NCI-H1436 treated with DMSO at 0.1 percent for 48 hours (cell line): ENCODE data around the gene BCL6B.
A peak's percentile ranks its signal among the peaks of the same experiment; 100 is the strongest.
"Not testable (repeated sequence)": the region's sequence is repeated elsewhere in the genome, so short reads cannot be mapped to it uniquely, and the experiment has no call there.

Source experiments
- DNase-seq: peaks from one replicate; lab custom pipeline; 2025; lab: John Stamatoyannopoulos, UW

Gene BCL6B

DNA sequence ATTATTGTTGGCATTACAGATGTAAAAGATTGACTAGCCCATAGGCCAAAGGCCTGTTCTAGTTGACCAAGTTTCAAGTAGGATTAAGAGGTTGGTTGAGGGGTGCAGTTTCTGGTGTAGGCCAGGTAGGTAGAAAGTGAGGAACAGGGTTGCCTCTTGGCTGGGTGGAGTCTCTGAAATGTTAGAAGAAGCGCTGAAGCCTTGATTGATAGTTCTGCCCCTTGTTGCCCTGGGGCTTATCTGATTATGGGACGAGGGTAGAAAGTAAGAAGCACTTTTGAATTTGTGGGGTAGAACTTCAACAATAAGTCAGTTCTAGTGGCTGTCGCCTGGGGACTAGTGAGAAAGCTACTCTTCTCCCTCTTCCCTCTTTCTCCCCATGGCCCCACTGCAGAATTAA lies 6.2 kb downstream of the BCL6B start:
- DNase-seq = no peak

- no peak for DNase-seq
Measured at GRCh38 chr17:7029659-7030058, 6.8 kb downstream of the BCL6B start.

DNA sequence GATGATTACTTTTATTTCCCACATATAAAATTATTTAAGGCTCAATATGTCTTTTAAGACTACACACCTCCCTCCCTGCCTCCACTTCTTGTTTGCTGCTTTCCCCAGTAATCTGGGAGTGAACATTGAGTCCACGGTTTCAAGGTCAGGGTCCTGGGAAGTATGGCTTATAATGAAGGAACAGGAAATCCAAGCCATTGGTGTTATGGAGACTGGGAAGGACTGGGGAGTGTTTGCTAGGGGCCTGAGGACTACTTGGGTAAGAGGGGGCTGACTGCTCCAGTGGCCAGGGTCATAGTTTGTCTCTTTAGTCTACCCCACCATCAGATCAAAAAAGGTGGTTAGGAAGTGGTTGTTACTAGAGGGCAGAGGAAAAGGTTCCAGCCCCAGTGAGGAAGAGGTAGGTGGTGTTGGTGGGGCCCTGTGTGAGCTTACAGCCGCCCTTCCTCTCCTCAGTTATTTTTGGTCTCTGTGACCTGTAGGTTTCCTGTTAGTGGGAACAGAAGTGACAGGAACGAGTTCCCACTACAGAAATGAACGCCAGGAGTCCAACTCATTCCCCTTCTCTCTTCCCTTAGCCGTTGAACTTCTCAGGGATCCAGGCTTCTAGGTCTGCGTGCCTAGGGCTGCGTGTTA lies 12.2 kb downstream of the BCL6B start:
- no peak for DNase-seq

DNA sequence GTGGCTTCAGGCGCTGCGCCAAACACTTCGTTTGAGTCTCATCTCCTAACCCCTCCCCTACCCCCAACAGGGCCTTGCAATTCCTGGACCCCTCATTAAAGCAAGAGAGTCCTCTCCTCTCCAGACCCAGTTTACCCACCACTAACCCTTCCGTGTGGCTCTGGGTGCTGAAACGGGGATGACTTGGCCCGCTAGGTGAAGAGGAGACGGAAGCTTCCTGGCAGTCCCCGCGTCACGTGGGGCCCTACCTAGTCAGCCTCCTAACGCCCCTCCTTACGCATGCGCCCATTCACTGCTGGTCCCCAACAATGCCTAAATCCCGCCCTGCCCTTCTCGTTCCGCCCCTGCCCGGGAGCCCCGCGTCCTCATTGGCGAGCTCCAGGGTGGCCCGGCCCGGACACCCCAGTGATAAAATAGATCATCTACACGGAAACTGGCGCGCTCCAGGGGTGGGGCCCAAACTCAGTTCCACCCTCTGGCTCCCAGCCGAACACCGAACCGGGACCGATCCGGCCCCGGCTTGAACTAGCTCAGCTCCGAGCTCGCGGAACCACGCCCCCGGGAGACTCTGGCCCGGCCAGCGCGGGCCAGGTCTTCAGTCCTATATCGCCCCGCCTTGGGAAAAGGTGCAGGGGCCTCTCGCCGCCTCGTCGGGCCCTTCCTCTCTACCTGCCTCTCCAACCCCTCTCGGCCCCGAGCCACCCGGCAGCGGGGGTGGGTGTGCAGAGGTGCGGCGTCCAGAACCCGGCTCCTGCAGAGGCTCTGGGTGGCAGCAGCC lies 12.9 kb downstream of the BCL6B start, which contains the start of gene SLC16A13:
Gene SLC16A13, plus strand, starts transcription at position 425 of the 778 bp plus-strand sequence. CDS start 368 bp downstream, outside the sequence.
- peak; percentile 85 for DNase-seq

DNA sequence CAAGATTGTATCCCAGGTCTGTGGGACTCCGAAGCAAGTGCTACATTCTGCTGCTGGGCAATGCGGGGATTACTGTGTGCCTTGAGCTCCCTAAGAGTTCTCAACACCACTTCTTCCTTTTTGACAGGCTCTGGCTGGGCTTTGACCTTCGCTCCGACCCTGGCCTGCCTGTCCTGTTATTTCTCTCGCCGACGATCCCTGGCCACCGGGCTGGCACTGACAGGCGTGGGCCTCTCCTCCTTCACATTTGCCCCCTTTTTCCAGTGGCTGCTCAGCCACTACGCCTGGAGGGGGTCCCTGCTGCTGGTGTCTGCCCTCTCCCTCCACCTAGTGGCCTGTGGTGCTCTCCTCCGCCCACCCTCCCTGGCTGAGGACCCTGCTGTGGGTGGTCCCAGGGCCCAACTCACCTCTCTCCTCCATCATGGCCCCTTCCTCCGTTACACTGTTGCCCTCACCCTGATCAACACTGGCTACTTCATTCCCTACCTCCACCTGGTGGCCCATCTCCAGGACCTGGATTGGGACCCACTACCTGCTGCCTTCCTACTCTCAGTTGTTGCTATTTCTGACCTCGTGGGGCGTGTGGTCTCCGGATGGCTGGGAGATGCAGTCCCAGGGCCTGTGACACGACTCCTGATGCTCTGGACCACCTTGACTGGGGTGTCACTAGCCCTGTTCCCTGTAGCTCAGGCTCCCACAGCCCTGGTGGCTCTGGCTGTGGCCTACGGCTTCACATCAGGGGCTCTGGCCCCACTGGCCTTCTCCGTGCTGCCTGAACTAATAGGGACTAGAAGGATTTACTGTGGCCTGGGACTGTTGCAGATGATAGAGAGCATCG lies 15.4 kb downstream of the BCL6B start:
- DNase-seq = no peak

DNA sequence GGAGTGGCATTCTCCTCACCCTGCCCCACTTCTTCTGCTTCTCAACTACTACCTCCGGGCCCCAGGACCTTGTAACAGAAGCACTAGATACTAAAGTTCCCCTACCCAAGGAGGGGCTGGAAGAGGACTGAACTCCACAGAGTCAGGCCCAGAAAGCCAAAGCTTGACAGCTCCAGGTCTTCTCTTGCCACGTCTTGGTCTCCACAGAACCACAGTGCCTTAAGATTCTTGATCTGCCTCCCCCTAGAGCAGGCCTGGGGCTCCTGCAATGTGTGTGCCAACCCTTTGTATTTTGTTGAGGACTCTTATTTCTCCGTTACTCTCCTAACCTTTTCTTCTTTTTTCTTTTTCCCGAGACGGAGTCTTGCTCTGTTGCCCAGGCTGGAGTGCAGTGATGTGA lies 17.0 kb downstream of the BCL6B start:
- no peak for DNase-seq

DNA sequence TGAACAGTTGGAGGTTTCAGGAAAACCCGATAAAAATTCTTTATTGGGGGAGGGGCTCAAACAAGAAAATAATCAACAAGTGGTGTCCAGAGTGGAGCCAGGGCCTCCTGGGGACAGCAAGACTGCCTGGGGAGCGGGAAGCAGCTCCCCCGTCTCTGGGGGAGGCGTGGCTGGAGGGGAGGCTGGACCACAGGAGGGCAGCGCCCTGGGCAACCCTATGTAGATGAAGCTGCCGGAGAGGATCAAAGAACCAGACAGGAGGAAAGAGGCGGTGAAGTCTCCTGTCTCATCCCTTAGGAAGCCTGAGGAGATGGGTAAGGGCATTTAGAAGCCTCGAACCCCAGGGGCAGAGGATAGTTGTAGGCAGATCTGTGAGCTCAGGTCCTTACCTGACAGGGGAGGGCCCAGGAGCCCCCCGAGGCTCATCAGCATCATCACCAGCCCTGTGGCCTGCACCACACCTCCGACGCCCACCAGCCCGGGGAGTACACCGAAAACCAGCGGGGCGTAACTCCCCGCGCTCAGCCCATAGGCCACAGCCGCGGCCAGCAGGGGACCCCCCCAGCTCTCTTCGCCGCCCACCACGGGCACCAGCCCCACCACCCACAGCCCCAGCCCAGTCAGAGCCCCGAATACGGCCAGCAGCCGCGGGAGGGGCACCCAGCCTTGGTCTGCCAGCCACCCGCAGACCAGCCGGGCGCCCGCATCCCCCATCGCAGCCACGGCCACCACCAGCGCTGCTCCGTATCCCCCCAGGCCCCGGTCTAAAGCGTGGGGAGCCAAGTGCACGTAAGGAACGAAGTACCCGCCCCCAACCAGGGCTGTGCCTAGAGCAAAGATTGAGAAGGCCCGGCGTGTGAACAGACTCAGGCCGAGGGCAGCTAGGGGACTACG lies 19.0 kb downstream of the BCL6B start:
- no peak for DNase-seq

DNA sequence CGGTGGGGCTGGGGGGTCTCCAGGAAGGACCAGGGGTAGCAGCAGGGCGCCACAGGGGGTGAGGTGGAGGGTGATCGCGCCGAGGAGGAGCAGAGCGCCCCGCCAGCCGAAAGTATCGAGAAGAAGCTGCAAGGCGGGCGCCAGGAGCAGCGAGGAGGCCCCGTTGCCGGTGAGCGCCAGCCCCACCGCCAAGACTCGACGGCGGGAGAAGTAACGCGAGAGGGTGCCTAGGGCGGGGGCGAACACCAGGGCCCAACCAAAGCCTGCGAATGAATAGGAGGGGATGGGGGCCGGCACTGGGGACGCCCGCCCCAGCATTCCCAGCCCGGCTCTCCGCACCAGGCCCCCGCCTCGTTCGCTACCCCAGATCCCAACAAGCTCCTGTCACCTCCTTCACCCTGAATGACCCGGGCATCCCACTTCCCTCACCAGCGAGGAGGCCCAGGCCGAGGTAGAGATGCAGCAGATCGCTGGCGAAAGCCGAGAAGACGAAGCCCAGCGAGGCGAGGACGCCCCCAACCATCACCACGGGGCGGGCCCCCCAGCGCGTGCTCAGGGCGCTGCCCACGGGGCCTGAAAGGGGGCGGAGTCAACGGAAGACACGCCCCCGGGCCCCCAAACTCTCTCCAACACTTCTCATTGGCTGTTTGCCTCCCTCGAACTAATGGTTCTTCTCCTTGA lies 19.8 kb downstream of the BCL6B start:
- no peak for DNase-seq

DNA sequence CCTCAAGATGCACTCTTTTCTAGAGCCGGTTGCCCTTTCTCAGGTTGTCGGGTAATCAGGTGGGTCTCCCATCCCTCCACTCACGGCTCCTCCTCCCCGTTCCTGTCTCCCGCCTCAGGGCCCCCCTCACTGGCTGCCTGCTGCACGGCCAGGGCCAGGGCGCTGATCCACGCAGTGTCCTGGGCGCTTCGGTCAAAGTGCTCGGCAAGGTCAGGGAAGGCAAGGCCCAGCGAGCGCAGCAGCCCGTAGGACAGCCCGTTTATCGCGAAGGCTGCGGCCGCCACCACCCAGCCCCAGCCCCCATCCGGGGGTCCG lies 20.3 kb downstream of the BCL6B start:
- no peak for DNase-seq

DNA sequence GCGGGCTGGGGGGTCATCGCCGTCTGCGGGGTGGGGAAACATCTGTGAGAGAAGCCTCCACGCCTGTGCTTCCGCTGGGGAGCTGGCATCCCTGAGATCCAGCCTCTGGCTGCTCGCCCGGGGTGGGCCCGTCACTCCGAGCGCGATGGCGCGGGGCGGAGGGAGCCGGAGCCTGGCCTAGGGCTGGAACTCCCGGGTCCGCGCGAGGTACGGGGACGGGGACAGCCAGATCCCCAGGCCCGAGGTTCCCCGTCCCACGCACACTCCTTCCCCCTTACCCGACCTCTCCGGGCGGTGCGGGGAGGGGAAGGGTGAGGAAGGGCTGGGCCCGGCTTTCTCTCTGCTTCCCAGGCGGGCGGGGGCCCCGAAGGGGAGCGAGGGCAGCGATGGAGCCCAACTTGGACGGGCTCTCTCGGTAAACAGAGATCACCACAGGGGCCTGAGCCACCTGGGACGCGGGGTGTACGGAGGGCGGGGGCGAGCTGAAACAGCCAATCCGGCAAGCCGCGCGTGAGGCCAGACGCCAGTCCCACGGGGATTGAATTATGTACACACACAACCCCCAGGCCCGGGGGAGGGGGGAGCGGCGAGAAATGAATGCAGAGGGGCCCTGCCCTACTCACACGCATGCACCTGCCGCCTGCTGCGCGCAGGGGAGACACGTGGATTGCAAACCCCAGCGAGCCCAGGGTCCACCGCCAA lies 20.8 kb downstream of the BCL6B start, which contains the start of gene SLC16A11:
Gene SLC16A11, minus strand, starts transcription at position 596 of the 702 bp plus-strand sequence. Its CDS starts 579 bp downstream, at position 17.
- DNase-seq = peak; percentile 65

GRCh38 chr17:7045492-7046126 lies 22.8 kb downstream of the BCL6B start:
- DNase-seq = no peak

GRCh38 chr17:7046127-7046724 lies 23.4 kb downstream of the BCL6B start:
- DNase-seq = no peak

GRCh38 chr17:7046725-7047397 lies 24.0 kb downstream of the BCL6B start:
- DNase-seq = not testable (repeated sequence)

GRCh38 chr17:7047566-7047965 lies 24.7 kb downstream of the BCL6B start:
- DNase-seq = no peak

GRCh38 chr17:7048968-7049367 lies 26.1 kb downstream of the BCL6B start:
- DNase-seq = no peak

- not testable (repeated sequence) for DNase-seq
Measured at GRCh38 chr17:7050583-7050982, 27.7 kb downstream of the BCL6B start.

- DNase-seq = no peak
Measured at GRCh38 chr17:7056386-7056785, 33.5 kb downstream of the BCL6B start.

- no peak for DNase-seq
Measured at GRCh38 chr17:7058831-7059447, 36.1 kb downstream of the BCL6B start.
